ENCODE measurements around the gene TREM1.
"Not testable (repeated sequence)": the region's sequence is repeated elsewhere in the genome, so short reads cannot be mapped to it uniquely, and the experiment has no call there.

The TREM1 gene

DNA sequence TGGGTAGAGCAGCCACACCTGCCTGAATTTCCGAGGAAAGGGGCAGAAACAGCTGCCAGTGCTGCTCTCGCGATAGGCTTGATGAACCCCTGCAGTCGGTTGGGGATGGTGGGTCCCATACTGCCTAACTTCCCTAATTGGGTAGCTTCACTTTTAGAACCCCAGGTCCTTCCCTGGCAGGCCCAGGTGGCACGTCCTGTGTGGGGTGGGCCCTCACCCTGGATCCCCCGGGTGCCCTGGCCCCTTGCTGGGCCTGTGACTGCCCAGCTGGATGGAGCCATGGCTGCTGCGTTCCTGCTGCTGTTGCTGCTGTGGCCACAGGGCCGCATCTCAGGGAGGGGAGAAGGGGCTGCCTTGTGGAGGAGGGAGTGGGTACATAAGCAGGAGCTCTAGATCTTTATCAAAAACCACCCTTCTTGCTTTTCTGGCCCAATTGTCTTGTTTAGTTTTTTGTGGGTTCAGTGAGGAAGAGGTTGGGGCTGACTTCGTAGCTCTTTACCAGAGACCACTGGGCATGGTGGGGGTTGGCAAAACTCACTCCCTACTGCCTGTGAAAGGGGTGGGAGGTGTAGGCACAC is 39.1 kb downstream of the TREM1 start:
- H3K4me1 ChIP-seq (ENCODE audit: control insufficient read depth, insufficient read depth, low read length): no peaks in the 10 kb centered on the region
- H3K4me3 ChIP-seq (ENCODE audit: low read length): no peak overlapping the region
- H3K9ac ChIP-seq (ENCODE audit: low read length): no peak overlapping the region
- no peak overlapping the region for H3K27ac ChIP-seq (ENCODE audit: low read depth, low read length)
- no peaks in the 10 kb centered on the region for H3K36me3 ChIP-seq (ENCODE audit: control insufficient read depth, insufficient read depth, low read length)
- peaks cover 3% of the 10 kb centered on the region for H3K27me3 ChIP-seq (ENCODE audit: control insufficient read depth, insufficient read depth, low read length)

DNA sequence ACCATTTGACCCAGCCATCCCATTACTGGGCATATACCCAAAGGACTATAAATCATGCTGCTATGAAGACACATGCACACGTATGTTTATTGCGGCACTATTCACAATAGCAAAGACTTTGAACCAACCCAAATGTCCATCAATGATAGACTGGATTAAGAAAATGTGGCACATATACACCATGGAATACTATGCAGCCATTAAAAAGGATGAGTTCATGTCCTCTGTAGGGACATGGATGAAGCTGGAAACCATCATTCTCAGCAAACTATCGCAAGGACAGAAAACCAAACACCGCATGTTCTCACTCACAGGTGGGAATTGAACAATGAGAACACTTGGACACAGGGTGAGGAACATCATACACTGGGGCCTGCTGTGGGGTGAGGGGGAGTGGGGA is 40.0 kb downstream of the TREM1 start:
- not testable (repeated sequence) for H3K27ac ChIP-seq (ENCODE audit: low read depth, low read length); H3K4me1 ChIP-seq (ENCODE audit: control insufficient read depth, insufficient read depth, low read length); H3K9ac ChIP-seq (ENCODE audit: low read length); H3K27me3 ChIP-seq (ENCODE audit: control insufficient read depth, insufficient read depth, low read length); H3K4me3 ChIP-seq (ENCODE audit: low read length); H3K36me3 ChIP-seq (ENCODE audit: control insufficient read depth, insufficient read depth, low read length)

DNA sequence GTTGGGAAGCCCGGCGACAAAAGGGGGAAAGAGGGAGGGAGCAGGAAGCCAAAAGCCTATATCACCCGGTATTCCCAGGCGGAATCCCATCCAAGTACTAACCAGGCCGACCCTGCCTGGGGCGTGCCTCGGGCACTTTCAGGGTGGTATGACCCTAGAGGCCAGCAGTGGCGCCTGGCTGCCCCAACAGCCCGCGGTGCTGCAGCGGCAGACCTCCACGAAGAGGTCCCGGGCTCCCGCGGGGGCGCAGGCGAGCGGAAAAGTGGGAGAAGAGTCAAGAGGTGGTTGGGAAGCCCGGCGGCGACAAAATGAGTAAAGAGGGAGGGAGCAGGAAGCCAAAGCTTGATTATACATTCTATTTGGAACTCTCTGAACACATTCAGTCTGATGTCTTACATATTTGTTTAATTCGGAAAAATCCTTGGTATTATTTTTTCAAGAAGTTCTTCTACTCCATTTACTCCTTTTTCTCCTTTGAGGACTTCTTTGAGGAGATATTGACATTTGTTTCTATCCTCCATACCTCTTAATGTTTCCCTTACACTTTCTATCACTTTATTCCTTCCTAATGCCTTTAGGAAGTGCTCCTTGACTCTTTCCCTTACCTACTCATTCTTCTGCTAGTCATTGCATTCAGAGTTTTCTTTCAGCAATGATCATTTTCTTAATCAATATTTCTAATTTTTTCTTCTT is 46.9 kb downstream of the TREM1 start:
- no peak overlapping the region for H3K27ac ChIP-seq (ENCODE audit: low read depth, low read length)
- H3K36me3 ChIP-seq (ENCODE audit: control insufficient read depth, insufficient read depth, low read length): no peaks in the 10 kb centered on the region
- peaks cover 7% of the 10 kb centered on the region for H3K27me3 ChIP-seq (ENCODE audit: control insufficient read depth, insufficient read depth, low read length)
- H3K4me1 ChIP-seq (ENCODE audit: control insufficient read depth, insufficient read depth, low read length): no peaks in the 10 kb centered on the region
- H3K4me3 ChIP-seq (ENCODE audit: low read length): no peak overlapping the region
- no peak overlapping the region for H3K9ac ChIP-seq (ENCODE audit: low read length)

DNA sequence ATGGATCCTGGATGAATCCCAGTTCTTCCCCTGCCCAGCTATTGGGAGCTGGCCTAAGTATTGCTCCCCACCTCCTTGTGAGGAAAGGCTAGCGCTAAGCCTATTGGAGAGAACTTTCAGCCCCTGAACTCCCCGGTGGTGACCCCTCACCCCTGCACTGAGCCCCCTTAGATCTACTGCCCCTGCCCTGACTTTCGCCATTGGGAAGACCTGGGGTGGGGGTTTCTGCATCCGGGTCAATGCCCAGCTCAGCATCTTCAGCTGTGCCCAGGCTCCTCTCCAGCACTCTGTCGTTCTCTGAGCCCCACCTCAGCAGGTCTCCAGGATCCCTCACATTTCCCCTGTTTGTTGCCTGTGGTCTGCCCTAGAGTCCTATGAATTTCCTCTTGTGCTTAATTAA is 49.4 kb downstream of the TREM1 start:
- H3K27me3 ChIP-seq (ENCODE audit: control insufficient read depth, insufficient read depth, low read length): peaks cover 3% of the 10 kb centered on the region
- no peak overlapping the region for H3K27ac ChIP-seq (ENCODE audit: low read depth, low read length)
- no peaks in the 10 kb centered on the region for H3K4me1 ChIP-seq (ENCODE audit: control insufficient read depth, insufficient read depth, low read length)
- H3K36me3 ChIP-seq (ENCODE audit: control insufficient read depth, insufficient read depth, low read length): no peaks in the 10 kb centered on the region
- H3K4me3 ChIP-seq (ENCODE audit: low read length): no peak overlapping the region
- H3K9ac ChIP-seq (ENCODE audit: low read length): no peak overlapping the region

DNA sequence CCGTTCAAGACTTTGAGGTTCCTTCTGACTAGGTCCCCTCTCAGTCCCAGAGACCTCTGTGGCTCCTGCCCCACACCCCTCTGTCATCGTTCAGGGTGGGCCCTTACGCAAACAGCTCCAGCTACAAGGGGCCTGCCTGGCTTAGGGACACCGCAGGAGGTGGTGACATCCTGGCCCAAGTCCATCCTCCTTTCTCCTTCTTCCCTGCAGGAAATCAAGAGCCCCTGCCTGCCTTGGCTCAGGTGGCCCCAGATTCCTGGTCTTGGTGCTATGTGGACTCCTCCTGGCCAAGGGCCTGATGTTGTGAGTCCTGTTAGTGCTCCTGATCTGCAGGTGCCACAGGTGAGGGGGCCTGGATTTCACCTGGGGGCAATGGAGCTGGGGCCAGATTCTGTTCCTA is 50.2 kb downstream of the TREM1 start:
- H3K4me1 ChIP-seq (ENCODE audit: control insufficient read depth, insufficient read depth, low read length): no peaks in the 10 kb centered on the region
- no peak overlapping the region for H3K27ac ChIP-seq (ENCODE audit: low read depth, low read length)
- peaks cover 3% of the 10 kb centered on the region for H3K27me3 ChIP-seq (ENCODE audit: control insufficient read depth, insufficient read depth, low read length)
- H3K4me3 ChIP-seq (ENCODE audit: low read length): no peak overlapping the region
- no peak overlapping the region for H3K9ac ChIP-seq (ENCODE audit: low read length)
- no peaks in the 10 kb centered on the region for H3K36me3 ChIP-seq (ENCODE audit: control insufficient read depth, insufficient read depth, low read length)

DNA sequence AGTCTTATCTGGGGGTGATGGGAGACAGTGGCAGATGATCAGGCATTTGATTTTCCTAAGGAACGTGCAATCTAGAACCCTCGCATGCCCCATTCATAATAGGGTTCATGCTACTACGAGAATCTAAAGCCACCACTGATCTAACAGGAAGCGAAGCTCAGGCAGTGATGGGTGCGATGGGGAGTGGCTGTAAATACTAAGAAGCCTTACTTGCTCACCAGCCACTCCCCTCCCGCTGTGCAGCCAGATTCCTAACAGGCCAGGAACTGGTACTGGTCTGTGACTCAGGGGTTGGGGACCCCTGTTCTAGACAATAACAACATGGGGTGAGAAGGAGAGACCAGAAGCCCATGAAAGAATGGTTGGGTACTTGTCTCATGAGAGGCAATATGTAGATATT is 53.8 kb downstream of the TREM1 start:
- Histone ChIP-seq H3K9ac (ENCODE audit: low read length) (no peak overlapping the region), H3K36me3 (ENCODE audit: control insufficient read depth, insufficient read depth, low read length) (no peaks in the 10 kb centered on the region), H3K4me3 (ENCODE audit: low read length) (no peak overlapping the region), H3K27me3 (ENCODE audit: control insufficient read depth, insufficient read depth, low read length) (peaks cover 4% of the 10 kb centered on the region), H3K27ac (ENCODE audit: low read depth, low read length) (no peak overlapping the region), H3K4me1 (ENCODE audit: control insufficient read depth, insufficient read depth, low read length) (no peaks in the 10 kb centered on the region)

DNA sequence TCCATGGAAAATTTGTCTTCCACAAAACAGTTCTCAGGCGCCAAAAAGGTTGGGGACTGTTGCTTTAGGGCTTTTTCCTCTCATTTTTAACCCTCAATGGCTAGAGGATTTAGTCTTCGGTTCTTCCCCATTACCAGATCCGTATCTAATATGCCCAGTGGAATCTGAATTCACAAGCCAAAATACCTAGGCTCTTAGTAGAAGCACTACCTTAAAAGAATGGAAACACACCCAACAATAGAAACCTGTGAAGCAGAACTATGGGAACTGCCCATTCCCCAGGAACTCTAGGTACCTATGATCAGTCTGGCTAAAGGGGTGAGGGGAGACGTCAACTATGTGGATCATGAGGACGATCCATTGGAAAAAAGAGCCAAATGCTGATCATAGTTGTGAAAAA is 55.2 kb downstream of the TREM1 start:
- Histone ChIP-seq H3K9ac (ENCODE audit: low read length) (no peak overlapping the region), H3K4me1 (ENCODE audit: control insufficient read depth, insufficient read depth, low read length) (no peaks in the 10 kb centered on the region), H3K27ac (ENCODE audit: low read depth, low read length) (no peak overlapping the region), H3K36me3 (ENCODE audit: control insufficient read depth, insufficient read depth, low read length) (no peaks in the 10 kb centered on the region), H3K4me3 (ENCODE audit: low read length) (no peak overlapping the region), H3K27me3 (ENCODE audit: control insufficient read depth, insufficient read depth, low read length) (peaks cover 4% of the 10 kb centered on the region)

DNA sequence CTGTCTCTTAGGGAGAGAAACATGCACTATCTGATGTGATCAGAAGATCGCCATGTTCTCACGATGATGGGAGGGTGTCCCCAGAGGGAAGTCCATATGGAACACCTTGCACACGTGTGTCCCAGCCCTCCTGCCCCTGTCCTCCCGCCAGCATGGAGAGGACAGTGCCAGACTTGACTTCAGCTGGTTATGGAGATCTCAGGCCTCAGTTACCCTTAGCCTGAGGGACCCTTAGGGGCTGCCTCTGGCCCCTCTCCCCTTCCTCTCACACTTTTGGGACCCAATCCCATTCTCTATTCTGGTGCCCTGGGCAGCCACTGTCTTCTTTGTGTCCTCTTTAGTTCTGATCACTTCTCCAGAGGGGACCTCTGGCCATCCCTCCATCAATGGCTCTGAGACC is 56.8 kb downstream of the TREM1 start:
- no peaks in the 10 kb centered on the region for H3K36me3 ChIP-seq (ENCODE audit: control insufficient read depth, insufficient read depth, low read length)
- no peak overlapping the region for H3K9ac ChIP-seq (ENCODE audit: low read length)
- no peaks in the 10 kb centered on the region for H3K4me1 ChIP-seq (ENCODE audit: control insufficient read depth, insufficient read depth, low read length)
- peaks cover 4% of the 10 kb centered on the region for H3K27me3 ChIP-seq (ENCODE audit: control insufficient read depth, insufficient read depth, low read length)
- no peak overlapping the region for H3K27ac ChIP-seq (ENCODE audit: low read depth, low read length)
- no peak overlapping the region for H3K4me3 ChIP-seq (ENCODE audit: low read length)

DNA sequence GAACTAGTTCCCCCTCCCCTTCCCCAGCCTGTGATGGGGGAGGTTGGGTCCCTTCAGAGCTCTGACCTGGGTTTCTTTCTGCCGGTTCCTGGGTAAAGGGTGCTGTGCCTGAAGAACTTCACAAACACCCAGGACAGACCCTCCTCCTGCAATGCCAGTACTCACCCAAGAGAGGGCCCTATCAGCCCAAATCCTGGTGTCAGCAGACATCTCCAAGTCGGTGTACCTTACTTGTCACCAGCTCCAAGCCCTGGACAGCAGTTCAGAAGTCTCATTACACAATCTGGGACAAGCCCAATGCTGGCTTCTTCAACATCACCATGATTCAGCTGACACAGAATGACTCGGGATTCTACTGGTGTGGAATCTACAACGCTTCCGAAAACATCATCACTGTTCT is 57.9 kb downstream of the TREM1 start:
- Histone ChIP-seq H3K9ac (ENCODE audit: low read length) (no peak overlapping the region), H3K4me3 (ENCODE audit: low read length) (no peak overlapping the region), H3K27me3 (ENCODE audit: control insufficient read depth, insufficient read depth, low read length) (peaks cover 4% of the 10 kb centered on the region), H3K27ac (ENCODE audit: low read depth, low read length) (no peak overlapping the region), H3K36me3 (ENCODE audit: control insufficient read depth, insufficient read depth, low read length) (no peaks in the 10 kb centered on the region), H3K4me1 (ENCODE audit: control insufficient read depth, insufficient read depth, low read length) (no peaks in the 10 kb centered on the region)

DNA sequence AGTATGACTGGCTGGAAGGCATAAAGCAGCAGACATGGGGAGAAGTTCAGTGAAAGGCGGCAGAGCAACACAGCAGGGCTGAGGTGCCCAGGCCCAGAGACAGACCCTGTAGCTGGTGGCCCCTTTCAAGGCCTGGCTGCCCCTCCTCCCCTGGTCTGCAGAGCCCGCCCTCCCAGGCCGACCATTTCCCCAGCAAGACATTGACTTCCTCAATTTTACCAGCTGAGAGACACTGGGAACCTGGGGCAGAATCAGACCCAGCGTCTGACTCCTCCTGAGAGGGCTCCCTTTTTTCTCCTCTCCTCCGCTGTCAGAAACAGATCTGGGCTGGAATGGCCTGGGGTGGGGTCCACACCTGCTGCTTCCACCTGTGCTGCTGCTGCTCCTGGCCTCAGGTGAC is 58.4 kb downstream of the TREM1 start, which contains the start of gene TREML4:
Gene TREML4 (plus strand): TSS at position 254 of the 400 bp plus-strand sequence. CDS start 79 bp downstream, at position 333.
- H3K36me3 ChIP-seq (ENCODE audit: control insufficient read depth, insufficient read depth, low read length): no peaks in the 10 kb centered on the region
- no peaks in the 10 kb centered on the region for H3K4me1 ChIP-seq (ENCODE audit: control insufficient read depth, insufficient read depth, low read length)
- no peak within 1 kb of the TSS for H3K9ac ChIP-seq (ENCODE audit: low read length)
- no peak within 1 kb of the TSS for H3K27ac ChIP-seq (ENCODE audit: low read depth, low read length)
- H3K4me3 ChIP-seq (ENCODE audit: low read length): no peak within 1 kb of the TSS
- peaks cover 4% of the 10 kb centered on the region for H3K27me3 ChIP-seq (ENCODE audit: control insufficient read depth, insufficient read depth, low read length)

DNA sequence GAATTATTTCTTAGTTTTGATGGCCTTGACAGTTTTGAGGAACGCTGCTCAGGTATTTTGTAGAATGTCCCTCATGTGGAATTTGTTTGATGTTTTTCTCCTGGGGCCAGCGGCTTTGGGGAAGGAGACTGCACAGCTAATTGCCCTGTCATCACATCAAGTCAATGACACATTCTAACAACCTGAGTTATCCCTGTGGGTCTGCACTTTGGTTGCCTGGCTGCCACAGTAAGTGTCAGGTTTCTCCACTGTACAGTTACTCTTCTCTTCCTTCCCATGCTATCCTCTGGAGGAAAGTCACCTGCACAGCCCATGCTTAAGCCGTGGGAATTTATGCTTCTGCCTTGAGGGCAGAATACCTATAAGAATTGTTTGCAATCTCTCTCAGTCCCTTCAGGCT is 59.7 kb downstream of the TREM1 start:
- H3K27ac ChIP-seq (ENCODE audit: low read depth, low read length): no peak overlapping the region
- no peaks in the 10 kb centered on the region for H3K4me1 ChIP-seq (ENCODE audit: control insufficient read depth, insufficient read depth, low read length)
- H3K4me3 ChIP-seq (ENCODE audit: low read length): no peak overlapping the region
- no peaks in the 10 kb centered on the region for H3K36me3 ChIP-seq (ENCODE audit: control insufficient read depth, insufficient read depth, low read length)
- H3K27me3 ChIP-seq (ENCODE audit: control insufficient read depth, insufficient read depth, low read length): peaks cover 4% of the 10 kb centered on the region
- H3K9ac ChIP-seq (ENCODE audit: low read length): no peak overlapping the region

DNA sequence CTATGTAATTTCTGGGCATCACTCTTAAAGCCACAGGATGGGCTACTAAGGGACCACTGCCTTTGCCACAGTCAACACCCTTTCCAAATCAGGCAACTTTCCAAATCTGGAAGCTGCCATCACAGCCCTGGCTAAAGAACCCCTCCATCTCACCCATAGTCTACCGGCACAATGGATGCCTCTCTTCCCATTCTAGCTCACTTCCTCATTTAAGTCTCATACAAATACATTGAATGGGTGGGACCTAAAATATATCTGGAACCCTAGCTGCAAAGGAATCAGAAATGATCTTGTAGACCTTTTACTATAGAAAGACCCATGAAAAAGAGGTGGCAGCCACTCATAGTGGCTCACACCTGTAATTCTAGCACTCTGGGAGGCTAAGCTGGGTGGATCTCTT is 61.7 kb downstream of the TREM1 start:
- Histone ChIP-seq H3K4me1 (ENCODE audit: control insufficient read depth, insufficient read depth, low read length) (no peaks in the 10 kb centered on the region), H3K27ac (ENCODE audit: low read depth, low read length) (no peak overlapping the region), H3K36me3 (ENCODE audit: control insufficient read depth, insufficient read depth, low read length) (no peaks in the 10 kb centered on the region), H3K4me3 (ENCODE audit: low read length) (no peak overlapping the region), H3K9ac (ENCODE audit: low read length) (no peak overlapping the region), H3K27me3 (ENCODE audit: control insufficient read depth, insufficient read depth, low read length) (peaks cover 4% of the 10 kb centered on the region)
